NCI-H2081 (cell line): ENCODE data around the gene NOX5.
"Not testable (repeated sequence)": the region's sequence is repeated elsewhere in the genome, so short reads cannot be mapped to it uniquely, and the experiment has no call there.

Source experiments
- DNase-seq, 2 experiments: peaks; one replicate each; lab custom pipeline; 2025; lab: John Stamatoyannopoulos, UW

The NOX5 gene

GRCh38 chr15:69058830-69059556 lies 44.5 kb downstream of the NOX5 start:
- peak; percentile 87 to 90 for DNase-seq

GRCh38 chr15:69059557-69059943 lies 45.1 kb downstream of the NOX5 start:
- DNase-seq = no peak

- DNase-seq = no peak
Measured at GRCh38 chr15:69060041-69060481, 45.6 kb downstream of the NOX5 start.

- no peak for DNase-seq
Measured at GRCh38 chr15:69060744-69061143, 46.2 kb downstream of the NOX5 start.

- no peak for DNase-seq
Measured at GRCh38 chr15:69061414-69061842, 46.9 kb downstream of the NOX5 start.

- DNase-seq = no peak
Measured at GRCh38 chr15:69064649-69065048, 50.2 kb downstream of the NOX5 start.

- DNase-seq = no peak
Measured at GRCh38 chr15:69066007-69066995, 51.8 kb downstream of the NOX5 start.

GRCh38 chr15:69067296-69067695 lies 52.8 kb downstream of the NOX5 start:
- no peak for DNase-seq

- DNase-seq = no peak
Measured at GRCh38 chr15:69068157-69068556, 53.7 kb downstream of the NOX5 start.

- DNase-seq = not testable (repeated sequence)
Measured at GRCh38 chr15:69069290-69069689, 54.8 kb downstream of the NOX5 start.

- no peak for DNase-seq
Measured at GRCh38 chr15:69069996-69070395, 55.5 kb downstream of the NOX5 start.

GRCh38 chr15:69070396-69070795 lies 55.9 kb downstream of the NOX5 start:
- no peak for DNase-seq

- DNase-seq = no peak
Measured at GRCh38 chr15:69071260-69071659, 56.8 kb downstream of the NOX5 start.

- no peak for DNase-seq
Measured at GRCh38 chr15:69072906-69073305, 58.4 kb downstream of the NOX5 start.

- peak; percentile 47 to 68 for DNase-seq
Measured at GRCh38 chr15:69074001-69074842, 59.7 kb downstream of the NOX5 start.

- DNase-seq = peak in 1 of 2 experiments; percentile 7
Measured at GRCh38 chr15:69074843-69075224, 60.3 kb downstream of the NOX5 start.

- DNase-seq = no peak
Measured at GRCh38 chr15:69075440-69075839, 60.9 kb downstream of the NOX5 start.

- no peak for DNase-seq
Measured at GRCh38 chr15:69076756-69077155, 62.3 kb downstream of the NOX5 start.

- DNase-seq = no peak
Measured at GRCh38 chr15:69078638-69079037, 64.1 kb downstream of the NOX5 start.

GRCh38 chr15:69080295-69081248 lies 66.1 kb downstream of the NOX5 start:
- peak; percentile 45 to 67 for DNase-seq
